Stimulated activated naive CD4-positive, alpha-beta T cell treated with Interleukin-2 at 50 U/mL for 16 hours (primary cell): ENCODE results near the gene CPAMD8.
"Not testable (repeated sequence)": the region's sequence is repeated elsewhere in the genome, so short reads cannot be mapped to it uniquely, and the experiment has no call there.

Experiments used
- DNase-seq: peaks from one replicate; lab custom pipeline; 2025; lab: John Stamatoyannopoulos, UW

The CPAMD8 gene

GRCh38 chr19:16945762-16946465 is 80.7 kb downstream of the CPAMD8 start:
- no peak for DNase-seq

DNA sequence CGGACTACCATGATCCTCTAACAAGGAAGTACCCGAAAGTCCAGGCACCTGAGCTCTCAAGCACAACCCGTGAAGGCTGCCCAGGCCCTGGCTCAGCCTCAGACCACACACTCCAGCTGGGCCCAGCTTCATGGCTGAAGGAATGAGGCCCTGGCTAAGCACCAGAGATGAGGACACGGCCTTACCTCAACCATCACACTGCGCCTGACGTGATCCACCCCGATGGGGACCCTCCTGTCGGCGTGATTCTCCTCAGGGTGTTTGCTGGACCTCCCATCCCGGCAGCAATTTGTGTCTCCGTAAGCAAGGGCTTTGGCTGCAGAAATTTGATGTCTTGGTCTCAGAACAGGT is 81.3 kb downstream of the CPAMD8 start:
- no peak for DNase-seq

DNA sequence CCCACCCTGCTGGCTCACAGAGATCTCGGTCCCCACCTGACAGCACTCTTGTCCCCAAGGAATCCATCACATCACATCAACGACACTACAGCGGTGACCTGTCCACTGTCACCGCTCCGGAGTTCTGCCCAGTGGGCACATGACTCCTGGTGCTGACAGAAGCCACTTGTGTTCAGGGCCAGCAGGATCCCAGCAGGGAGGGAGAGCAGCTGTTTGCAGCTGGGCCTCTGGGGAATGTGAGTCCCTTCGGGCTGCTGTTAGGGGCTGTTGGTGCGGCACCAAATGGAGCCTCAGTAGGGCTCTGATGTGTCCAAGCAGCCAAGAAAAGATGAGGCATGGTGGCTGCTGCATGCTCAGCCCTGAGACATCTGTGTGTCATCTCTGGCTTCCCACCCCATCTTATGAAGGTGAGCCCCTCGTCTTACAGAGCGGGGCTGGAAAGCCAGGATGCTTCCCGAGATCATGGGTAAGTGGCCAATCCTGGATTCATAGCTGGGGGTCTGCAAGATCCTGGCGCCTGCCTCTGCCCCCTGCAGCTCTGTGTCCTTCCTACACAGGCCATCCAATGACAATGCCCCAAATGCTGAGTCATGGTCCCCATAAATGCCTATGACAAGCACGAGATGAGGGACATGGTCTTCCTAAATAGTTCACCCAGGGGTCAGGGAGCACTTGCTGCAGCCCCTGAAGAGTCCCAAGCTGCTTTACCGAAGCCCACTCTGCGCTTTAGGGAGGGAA is 81.8 kb downstream of the CPAMD8 start:
- DNase-seq, result no peak

- no peak for DNase-seq
Observed at GRCh38 chr19:16943942-16944625, 82.5 kb downstream of the CPAMD8 start.

DNA sequence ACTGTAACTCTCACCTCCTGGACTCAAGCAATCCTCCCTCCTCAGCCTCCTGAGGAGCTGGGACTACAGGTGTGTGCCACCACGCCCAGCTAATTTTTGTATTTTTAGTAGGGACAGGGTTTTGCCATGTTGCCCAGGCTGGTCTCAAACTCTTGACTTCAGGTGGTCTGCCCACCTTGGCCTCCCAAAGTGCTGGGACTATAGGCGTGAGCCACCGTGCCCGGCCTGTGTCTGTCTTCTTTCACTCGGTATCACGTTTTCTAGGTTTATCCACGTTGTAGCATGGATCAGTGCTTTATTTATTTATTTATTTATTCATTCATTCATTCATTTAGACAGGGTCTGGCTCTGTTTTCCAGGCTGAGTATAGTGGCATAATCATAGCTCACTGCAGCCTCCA is 83.5 kb downstream of the CPAMD8 start:
- DNase-seq, result not testable (repeated sequence)

- no peak for DNase-seq
Observed at GRCh38 chr19:16942583-16942982, 84.0 kb downstream of the CPAMD8 start.

DNA sequence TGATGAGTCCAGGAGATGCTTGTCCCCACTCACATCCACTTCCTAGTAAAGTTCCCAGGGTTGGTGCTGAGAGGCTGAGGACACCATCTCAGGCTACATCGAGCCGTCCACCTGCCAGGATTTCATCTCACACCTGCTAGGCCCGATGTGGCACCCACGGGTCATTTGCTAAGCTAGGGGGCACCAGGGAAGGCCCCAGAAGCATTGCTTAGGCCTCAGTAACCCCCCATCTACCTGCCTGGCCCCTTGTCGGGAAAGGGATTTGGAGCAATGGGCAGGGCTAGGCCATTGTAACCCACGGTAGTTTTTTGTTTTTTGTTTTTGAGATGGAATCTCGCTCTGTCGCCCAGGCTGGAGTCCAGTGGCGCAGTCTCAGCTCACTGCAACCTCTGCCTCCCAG is 86.0 kb downstream of the CPAMD8 start:
- no peak for DNase-seq

DNA sequence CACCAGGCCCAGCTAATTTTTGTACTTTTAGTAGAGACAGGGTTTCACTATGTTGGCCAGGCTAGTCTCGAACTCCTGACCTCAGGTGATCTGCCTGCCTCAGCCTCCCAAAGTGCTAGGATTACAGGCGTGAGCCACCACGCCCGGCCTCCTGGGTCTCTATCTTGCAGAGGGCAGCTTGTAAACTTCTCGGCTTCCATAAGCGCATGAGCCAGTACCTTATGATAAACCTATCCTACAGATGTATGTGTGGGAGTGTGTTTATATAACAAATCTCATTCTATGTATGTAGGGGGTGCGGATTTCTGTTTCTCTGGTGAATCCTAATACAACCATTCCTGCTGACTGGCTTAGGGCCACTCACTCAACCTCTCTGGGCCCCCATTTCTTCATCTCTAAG is 86.5 kb downstream of the CPAMD8 start:
- not testable (repeated sequence) for DNase-seq

GRCh38 chr19:16938211-16938610 is 88.4 kb downstream of the CPAMD8 start:
- no peak for DNase-seq

GRCh38 chr19:16937796-16938195 is 88.8 kb downstream of the CPAMD8 start:
- DNase-seq, result not testable (repeated sequence)

- DNase-seq, result no peak
Observed at GRCh38 chr19:16936901-16937300, 89.7 kb downstream of the CPAMD8 start.

GRCh38 chr19:16934489-16934888 is 92.1 kb downstream of the CPAMD8 start:
- no peak for DNase-seq

DNA sequence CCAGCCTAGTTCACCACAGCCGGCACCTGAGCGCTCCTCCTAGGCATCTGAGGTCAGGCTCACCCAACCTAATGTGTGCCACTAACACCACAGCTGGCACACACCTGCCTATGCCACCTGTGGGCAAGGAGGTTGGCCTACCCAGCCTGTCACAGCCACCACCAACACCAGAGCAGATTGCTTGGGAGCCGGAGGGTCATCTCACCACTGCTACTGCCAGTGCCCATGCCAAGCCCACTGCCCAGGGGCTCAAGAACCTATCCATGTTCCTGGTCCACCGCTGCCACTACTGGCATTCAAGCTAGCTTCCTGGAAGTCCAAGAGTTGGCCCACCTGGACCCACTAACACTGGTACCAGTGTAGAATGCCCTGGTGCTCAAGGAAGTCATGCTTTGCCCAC is 95.3 kb downstream of the CPAMD8 start:
- DNase-seq, result no peak

GRCh38 chr19:16930753-16931152 is 95.9 kb downstream of the CPAMD8 start:
- no peak for DNase-seq

GRCh38 chr19:16928916-16929315 is 97.7 kb downstream of the CPAMD8 start:
- no peak for DNase-seq

DNA sequence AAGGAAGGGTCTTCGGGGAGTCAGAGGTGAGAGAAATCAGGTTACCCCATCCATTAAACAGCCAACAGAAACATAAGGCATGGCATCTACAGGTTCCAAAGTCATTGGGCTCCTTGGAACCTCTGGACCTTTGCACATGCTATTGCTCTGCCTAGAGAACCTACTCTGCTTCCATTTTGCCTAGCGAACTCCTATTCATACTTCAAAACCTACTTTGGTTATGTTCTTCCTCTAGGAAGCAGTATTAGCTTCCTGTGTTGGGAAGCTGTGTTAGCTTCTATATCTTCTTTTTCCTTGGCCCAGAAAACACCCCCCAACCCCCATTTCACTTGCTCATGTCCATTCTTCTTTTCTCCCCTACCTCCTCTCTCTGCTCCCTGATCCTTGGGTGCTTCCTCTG is 98.3 kb downstream of the CPAMD8 start:
- no peak for DNase-seq

- DNase-seq, result no peak
Observed at GRCh38 chr19:16927883-16928282, 98.7 kb downstream of the CPAMD8 start.

DNA sequence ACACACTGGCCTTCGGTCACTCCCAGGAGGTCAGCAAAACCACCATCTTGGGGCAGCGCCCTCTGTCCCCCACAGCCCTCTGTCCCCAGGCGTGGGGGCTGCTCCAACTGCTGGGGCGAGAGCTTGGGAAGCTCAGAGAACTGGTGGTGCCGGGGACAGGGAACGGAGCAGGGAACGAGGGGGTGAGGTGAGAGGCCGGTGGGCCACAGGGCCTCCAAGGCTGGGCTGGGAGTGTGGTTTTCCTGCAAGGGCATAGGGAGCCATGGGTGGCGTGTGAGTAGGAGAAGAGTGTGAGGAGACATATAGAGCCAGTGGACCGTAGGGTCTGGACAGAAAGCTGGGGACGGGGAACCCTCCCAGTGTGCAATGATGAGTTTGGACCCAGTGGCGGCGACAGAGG is 103.7 kb downstream of the CPAMD8 start:
- no peak for DNase-seq

DNA sequence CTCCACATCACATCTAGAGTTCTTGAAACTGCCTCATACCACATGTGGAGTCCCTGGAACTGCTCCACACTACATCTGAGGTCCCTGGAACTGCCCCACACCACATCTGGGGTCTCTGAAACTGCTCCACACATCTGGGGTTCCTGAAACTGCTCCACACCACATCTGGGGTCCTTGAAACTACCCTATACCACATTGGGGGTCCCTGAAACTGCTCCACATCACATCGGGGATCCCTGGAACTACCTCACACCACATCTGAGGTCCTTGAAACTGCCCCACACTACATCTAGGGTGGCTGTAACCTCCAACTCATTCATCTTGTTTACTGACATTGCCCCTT is 104.0 kb downstream of the CPAMD8 start:
- DNase-seq, result no peak

- no peak for DNase-seq
Observed at GRCh38 chr19:16921766-16922591, 104.6 kb downstream of the CPAMD8 start.

DNA sequence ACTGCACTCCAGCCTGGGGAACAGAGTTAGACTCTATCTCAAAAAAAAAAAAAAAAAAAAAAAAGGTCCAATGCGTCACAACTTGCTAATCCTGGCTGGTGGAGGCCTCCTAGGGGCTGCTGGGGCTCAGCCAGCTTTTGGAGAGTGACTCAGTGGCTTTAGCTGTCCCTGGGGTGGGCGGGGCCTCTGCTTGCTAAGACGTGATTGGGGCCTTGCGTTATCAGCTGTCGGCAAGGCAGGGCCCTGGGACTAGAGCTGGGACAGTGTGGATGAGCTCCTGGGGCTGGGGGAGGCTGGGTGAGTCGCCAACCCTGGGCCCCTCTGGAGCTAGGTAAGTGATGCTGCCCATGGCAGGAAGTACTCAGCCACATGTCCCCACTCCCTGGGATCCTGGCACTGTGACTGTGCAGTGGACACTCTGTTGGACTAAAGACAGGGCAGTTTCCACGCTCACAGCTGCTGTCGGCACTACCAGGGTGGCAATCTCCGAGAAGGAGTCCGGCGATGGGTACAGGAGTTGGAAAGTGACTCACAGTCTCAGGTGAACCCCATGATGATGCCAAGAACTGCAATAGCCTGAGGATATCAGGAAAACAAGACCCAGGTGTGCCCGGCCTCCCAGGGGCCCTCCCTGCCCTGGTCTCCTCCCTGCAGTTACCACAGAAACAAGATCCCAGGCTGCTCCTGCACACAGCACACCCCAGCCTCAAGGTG is 105.6 kb downstream of the CPAMD8 start:
- no peak for DNase-seq

DNA sequence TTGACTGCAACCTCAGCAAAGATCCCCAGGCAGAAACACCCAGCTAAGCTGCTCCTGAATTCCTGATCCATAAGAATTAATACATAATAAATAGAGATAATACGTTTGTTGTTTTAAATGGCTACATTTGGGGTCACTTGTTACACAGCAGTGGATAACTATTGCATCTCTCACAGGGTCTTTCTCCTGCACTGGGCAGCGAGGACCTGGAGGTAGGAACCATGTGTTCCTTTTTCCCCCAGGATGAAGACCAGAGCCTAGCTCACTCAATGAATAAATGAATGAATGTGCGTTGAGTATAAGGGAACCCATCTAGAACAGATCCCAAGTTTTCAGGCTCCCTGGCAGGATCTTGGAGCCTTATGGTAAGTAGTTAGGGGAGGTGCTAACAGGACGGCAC is 107.1 kb downstream of the CPAMD8 start:
- no peak for DNase-seq
